SK-N-SH (cell line): ENCODE results near the gene ZNF512B.

Source experiments
- CTCF ChIP-seq: fragments of 200-600 bp; sonication (generic); IDR thresholded peaks from 2 replicates; pipeline ENCODE4 v1.6.1; 2017; ENCODE audit warnings: antibody characterized with exemption, mild to moderate bottlenecking, moderate library complexity
- EP300 ChIP-seq, 2 experiments: IDR thresholded peaks; 2 replicates each; pipeline versions ENCODE4 v1.4.0 to v1.6.1; 2012; ENCODE audit warnings: borderline replicate concordance in 1 of 2, low read depth in 1 of 2, low read length in 1 of 2
- GABPA ChIP-seq: IDR thresholded peaks from 2 replicates; pipeline ENCODE4 v1.4.0; 2012; ENCODE audit warnings: low read depth, mild to moderate bottlenecking
- IRF3 ChIP-seq: fragments of 150-350 bp; IDR thresholded peaks from 2 replicates; pipeline ENCODE4 v1.6.1; 2016; ENCODE audit warnings: mild to moderate bottlenecking, low read depth, low read length
- MAX ChIP-seq: IDR thresholded peaks from 2 replicates; pipeline ENCODE4 v1.4.0; 2012; ENCODE audit warnings: low read depth
- NRF1 ChIP-seq: IDR thresholded peaks from 2 replicates; pipeline ENCODE4 v1.6.1; 2012; ENCODE audit warnings: low read depth, mild to moderate bottlenecking, low read length
- POLR2AphosphoS5 ChIP-seq: IDR thresholded peaks from 2 replicates; pipeline ENCODE4 v1.6.1; 2012; ENCODE audit warnings: low read depth, low read length
- SMC3 ChIP-seq: IDR thresholded peaks from 2 replicates; pipeline ENCODE4 v1.6.1; 2012; ENCODE audit warnings: low read depth, low read length, improper control_type of control experiment
- TAF1 ChIP-seq: IDR thresholded peaks from 2 replicates; pipeline ENCODE4 v1.6.1; 2012; ENCODE audit warnings: low read depth, mild to moderate bottlenecking, low read length, moderate library complexity, borderline replicate concordance
- USF2 ChIP-seq: fragments of 150-350 bp; IDR thresholded peaks from 2 replicates; pipeline ENCODE4 v1.6.1; 2017; ENCODE audit warnings: antibody characterized with exemption, low read length, low read depth, borderline replicate concordance

- TF ChIP-seq POLR2AphosphoS5 (no peak), CTCF (no peak), MAX (no peak), SMC3 (no peak), USF2 (no peak), EP300 (IDR thresholded peaks at IDR 0.05; ENCODE audit: borderline replicate concordance in 1 of 2, low read depth in 1 of 2, low read length in 1 of 2) (no peak), GABPA (no peak), TAF1 (no peak), IRF3 (no peak), NRF1 (no peak)
These were observed 45.9 kb upstream of the ZNF512B start for GRCh38 chr20:64015635-64016034.
